PFSK-1 (cell line): ENCODE results near the gene CENPP.

Source experiments
- FOXP2 ChIP-seq: optimal IDR thresholded peaks from 2 replicates; pipeline ENCODE3; 2011; ENCODE audit warnings: borderline replicate concordance, control low read depth, inconsistent platforms; ENCODE audit not compliant: insufficient read depth; ENCODE audit errors: extremely low read length, extremely low read depth
- POLR2AphosphoS5 ChIP-seq: IDR thresholded peaks from 2 replicates; pipeline ENCODE4 v1.6.1; 2012; ENCODE audit warnings: low read depth, mild to moderate bottlenecking, control low read depth, low read length, moderate library complexity
- REST ChIP-seq, 2 experiments: IDR thresholded peaks; 2 replicates each; pipeline versions ENCODE4 v1.6.1 to v1.8.0; 2011 to 2012; ENCODE audit warnings: low read depth in 2 of 2, low read length in 2 of 2, control low read depth in 1 of 2, inconsistent platforms in 1 of 2, mild to moderate bottlenecking in 1 of 2, moderate library complexity in 1 of 2; ENCODE audit not compliant: insufficient read depth in 1 of 2
- SIN3A ChIP-seq: IDR thresholded peaks from 2 replicates; pipeline ENCODE4 v1.6.1; 2012; ENCODE audit warnings: mild to moderate bottlenecking, low read length, moderate library complexity, borderline replicate concordance; ENCODE audit not compliant: insufficient read depth
- TAF1 ChIP-seq: IDR thresholded peaks from 2 replicates; pipeline ENCODE4 v1.6.1; 2012; ENCODE audit warnings: low read length, control low read depth, borderline replicate concordance; ENCODE audit not compliant: insufficient read depth

The CENPP gene

GRCh38 chr9:92535940-92536850 is 210.4 kb downstream of the CENPP start, which contains the start of gene ECM2:
ECM2 (minus strand) TSS chr9:92535990; CDS start chr9:92522866, 13,124 bp downstream.
- TF ChIP-seq FOXP2 (no peak), POLR2AphosphoS5 (no peak), SIN3A (no peak), TAF1 (no peak), REST (IDR thresholded peaks at IDR 0.05; ENCODE audit: insufficient read depth in 1 of 2, low read depth in 2 of 2, low read length in 2 of 2) (no peak)

- TF ChIP-seq REST (IDR thresholded peaks at IDR 0.05; ENCODE audit: insufficient read depth in 1 of 2, low read depth in 2 of 2, low read length in 2 of 2): no peak
- TF ChIP-seq FOXP2: no peak
Observed at GRCh38 chr9:92538541-92538940, 212.8 kb downstream of the CENPP start.

GRCh38 chr9:92543972-92544371 is 218.2 kb downstream of the CENPP start:
- no peak for TF ChIP-seq POLR2AphosphoS5

- TF ChIP-seq TAF1 (no peak), SIN3A (no peak), FOXP2 (no peak)
Observed at GRCh38 chr9:92545002-92545510, 219.3 kb downstream of the CENPP start.

- TF ChIP-seq TAF1 (no peak), SIN3A (no peak), FOXP2 (no peak), REST (IDR thresholded peaks at IDR 0.05; ENCODE audit: insufficient read depth in 1 of 2, low read depth in 2 of 2, low read length in 2 of 2) (no peak), POLR2AphosphoS5 (no peak)
Observed at GRCh38 chr9:92547356-92547755, 221.6 kb downstream of the CENPP start.

- TF ChIP-seq POLR2AphosphoS5: no peak
- TF ChIP-seq TAF1: no peak
Observed at GRCh38 chr9:92550765-92551164, 225.0 kb downstream of the CENPP start.
